GM19372 (cell line): ENCODE measurements around the gene MYH15.

Source experiments
- ATAC-seq: cut with Tn5 transposase; IDR thresholded peaks from one replicate; pipeline ENCODE4 v1.9.1; 2021; ENCODE audit warnings: mild to moderate bottlenecking, low read depth, moderate library complexity; ENCODE audit not compliant: unreplicated experiment

Gene MYH15

DNA sequence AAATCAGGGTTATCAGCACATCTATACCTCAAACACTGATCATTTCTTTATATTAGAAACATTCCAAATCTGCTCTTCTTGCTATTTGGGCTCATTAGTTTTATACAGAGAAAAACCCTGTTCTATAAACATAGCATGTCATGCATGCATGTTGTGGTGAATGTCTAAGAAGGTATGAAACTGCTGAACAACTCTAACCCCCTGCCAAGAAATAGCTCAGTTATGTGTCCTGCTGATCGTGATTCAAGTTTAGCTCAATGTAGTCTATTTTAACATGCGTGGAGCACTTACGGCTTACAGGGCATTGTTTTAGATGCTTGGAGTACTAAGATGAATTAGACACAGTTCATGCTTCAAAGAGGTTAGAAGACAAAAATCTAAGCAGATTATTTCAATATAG lies 35.8 kb downstream of the MYH15 start:
- ATAC-seq = no peak

DNA sequence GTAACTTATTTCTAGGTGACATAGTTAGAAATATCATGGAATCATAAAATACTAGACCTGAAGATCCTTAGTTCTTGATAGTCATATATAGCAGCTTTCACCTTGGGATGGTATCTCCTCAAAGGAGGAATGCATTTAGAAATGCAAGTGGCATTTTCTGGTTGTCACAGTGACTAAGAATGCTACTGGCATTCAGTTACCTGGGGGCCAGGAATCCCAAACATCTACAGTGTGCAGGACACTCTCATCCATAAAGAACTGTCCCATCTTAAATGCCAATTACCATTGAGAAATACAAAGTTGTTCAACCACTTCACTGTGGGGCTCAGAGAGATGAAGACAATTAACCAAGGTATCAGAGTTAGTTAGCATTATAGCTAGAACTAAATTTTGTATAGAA lies 36.7 kb downstream of the MYH15 start:
- no peak for ATAC-seq

GRCh38 chr3:108472001-108472591 lies 38.3 kb downstream of the MYH15 start:
- ATAC-seq = no peak

- ATAC-seq = no peak
These were observed 39.0 kb downstream of the MYH15 start for GRCh38 chr3:108471426-108471825.

DNA sequence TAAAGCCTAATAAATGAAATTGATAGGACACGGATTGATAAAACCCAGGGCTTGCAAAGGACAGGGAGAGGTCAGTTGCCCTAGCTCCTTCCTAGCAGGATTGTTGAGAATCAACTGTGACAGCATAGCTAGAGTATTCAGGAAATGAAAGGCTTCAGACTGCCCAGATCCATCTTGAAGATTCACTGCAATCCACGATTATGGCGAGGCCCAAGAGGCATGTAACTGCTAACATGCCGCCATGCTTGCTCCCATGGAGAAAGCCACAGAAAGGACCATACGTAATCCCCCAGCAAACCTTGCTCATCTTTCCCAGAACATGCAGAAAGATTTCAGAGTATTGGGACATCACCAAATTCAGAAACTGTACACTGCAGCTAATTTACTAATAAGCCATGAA lies 41.3 kb downstream of the MYH15 start:
- no peak for ATAC-seq

- ATAC-seq = no peak
These were observed 41.8 kb downstream of the MYH15 start for GRCh38 chr3:108468577-108468976.

DNA sequence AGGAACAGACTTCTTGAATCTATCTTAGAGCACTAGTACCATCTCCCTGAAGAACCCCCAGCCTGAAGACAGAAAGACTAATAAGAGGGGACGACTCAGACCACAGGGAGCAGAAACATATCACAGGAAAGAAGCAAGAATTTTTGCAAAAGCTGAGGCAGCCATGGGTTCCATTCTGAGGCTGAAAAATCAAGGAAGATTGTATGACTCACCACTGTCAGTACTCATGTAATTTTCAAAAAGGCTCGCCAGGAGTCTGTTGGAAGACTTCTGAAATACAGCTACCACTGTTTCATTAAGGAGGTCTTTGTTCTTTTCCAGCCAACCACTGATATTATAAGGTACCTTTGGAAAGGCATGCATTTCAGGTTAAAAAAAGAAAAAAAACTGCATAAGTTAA lies 47.5 kb downstream of the MYH15 start:
- no peak for ATAC-seq

GRCh38 chr3:108461661-108462111 lies 48.7 kb downstream of the MYH15 start:
- ATAC-seq = no peak

GRCh38 chr3:108459225-108459624 lies 51.2 kb downstream of the MYH15 start:
- no peak for ATAC-seq

GRCh38 chr3:108455212-108455705 lies 55.1 kb downstream of the MYH15 start:
- ATAC-seq = no peak

DNA sequence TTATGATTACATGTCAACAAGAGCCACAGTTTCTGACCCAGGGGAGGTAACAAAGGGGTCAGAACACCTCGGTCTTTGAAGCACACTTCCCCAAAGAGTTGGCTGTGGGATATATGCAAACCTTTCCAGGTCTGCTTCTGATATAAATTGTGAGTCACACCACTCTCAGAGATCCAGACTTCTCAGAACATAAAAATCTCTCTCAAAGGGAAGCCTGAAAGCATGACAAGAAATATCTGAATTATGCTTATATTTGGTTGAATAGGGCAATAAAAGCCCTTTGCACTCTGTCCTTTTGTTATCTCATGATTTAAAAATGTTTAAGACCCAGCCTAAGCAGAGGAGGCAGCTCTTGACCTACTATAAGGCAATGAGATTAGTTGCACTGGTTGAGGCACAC lies 56.8 kb downstream of the MYH15 start:
- ATAC-seq = no peak

GRCh38 chr3:108450444-108450843 lies 60.0 kb downstream of the MYH15 start:
- no peak for ATAC-seq

GRCh38 chr3:108448593-108448992 lies 61.8 kb downstream of the MYH15 start:
- ATAC-seq = no peak

DNA sequence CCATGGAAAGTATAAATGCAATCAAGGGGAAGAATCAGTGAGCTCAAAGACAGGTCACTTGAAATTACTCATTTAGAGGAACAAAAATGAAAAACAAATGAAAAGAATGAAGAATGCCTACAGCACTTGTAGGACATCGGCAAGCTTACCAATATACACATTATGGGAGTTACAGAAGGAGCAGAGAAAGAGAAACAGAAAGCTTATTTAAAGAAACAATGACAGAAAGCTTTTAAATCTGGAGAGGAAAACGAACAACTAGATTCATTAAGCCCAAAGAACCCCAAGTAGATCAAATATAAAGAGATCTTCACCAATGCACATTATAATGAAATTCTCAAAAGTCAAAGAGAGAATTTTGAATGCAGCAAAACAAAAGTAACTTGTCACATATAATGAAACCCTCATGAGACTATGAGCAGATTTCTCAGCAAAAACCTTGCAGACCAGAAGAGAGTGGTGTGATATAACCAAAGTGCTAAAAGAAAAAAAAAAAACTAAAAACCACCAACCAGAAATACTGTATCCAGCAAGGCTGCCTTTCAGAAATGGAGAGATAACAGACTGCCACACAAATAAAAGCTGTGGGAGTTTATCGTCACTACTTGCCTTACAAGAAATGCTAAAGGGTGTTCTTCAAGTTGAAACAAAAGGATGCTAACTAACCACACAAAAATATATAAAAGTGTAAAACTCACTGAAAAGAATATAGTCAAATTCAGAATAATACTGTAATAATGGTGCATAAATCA lies 63.1 kb downstream of the MYH15 start:
- no peak for ATAC-seq

- ATAC-seq = no peak
These were observed 68.1 kb downstream of the MYH15 start for GRCh38 chr3:108442281-108442680.

DNA sequence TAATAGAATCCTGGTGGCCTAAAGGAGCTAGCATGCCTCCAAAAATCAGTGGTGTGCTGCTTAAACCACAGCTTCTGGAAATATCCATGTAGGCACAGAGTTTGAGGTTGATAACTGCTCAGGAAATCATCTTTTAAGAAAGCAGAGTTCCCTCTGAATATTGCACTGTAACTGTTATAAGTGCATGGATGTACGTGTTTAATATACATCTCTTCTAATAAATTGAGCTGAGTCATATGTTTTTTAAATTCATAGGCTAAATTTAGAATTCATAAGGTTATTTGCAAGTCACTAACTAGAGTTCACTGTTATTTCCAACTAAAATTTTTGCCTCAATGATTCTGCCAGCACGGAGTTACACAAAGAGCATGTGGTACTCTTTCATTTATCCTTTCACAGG lies 68.9 kb downstream of the MYH15 start:
- no peak for ATAC-seq

DNA sequence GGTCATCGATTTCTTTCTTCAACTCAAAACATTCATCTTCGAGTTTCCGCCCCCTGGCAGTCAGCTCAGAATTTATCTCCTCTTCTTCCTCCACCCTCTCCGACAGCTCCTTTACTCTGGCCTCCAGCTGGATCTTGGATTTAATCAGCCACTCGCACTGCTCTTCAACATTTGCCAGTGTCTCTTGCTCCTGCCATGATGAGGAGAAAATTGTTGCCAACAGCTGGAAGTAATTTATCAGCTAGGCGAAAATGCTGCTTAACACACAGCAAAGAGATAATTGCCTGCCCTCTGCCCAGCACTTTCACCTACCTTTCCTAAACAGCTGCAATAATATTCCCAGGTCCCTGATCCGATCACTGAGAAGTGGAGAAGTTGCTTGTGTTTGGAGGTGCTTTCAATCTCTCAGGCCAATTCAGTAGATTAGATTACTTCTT lies 69.3 kb downstream of the MYH15 start:
- ATAC-seq = no peak

DNA sequence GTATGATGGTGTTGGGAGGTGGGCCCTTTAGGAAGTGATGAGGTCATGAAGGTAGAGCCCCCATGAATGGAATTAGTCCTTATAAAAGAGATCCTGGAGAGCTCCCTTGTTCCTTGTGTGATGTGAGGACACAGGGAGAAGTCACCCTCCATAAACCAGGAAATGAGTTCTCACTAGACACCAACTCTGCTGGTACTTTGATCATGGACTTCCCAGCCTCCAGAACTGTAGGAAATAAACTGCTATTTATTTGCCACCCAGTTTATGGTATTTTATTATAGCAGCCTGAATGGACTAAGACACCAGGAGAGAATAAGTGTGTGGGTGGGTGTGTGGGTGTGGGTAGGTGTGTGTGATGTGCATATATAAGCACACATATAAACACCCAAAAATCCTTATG lies 71.9 kb downstream of the MYH15 start:
- no peak for ATAC-seq

GRCh38 chr3:108437439-108437838 lies 73.0 kb downstream of the MYH15 start:
- no peak for ATAC-seq

- ATAC-seq = no peak
These were observed 76.5 kb downstream of the MYH15 start for GRCh38 chr3:108433928-108434327.

GRCh38 chr3:108432431-108432830 lies 78.0 kb downstream of the MYH15 start:
- ATAC-seq = no peak

- ATAC-seq = no peak
These were observed 79.9 kb downstream of the MYH15 start for GRCh38 chr3:108430540-108430939.
